GM18868 (cell line): ENCODE results near the gene VPS16.
A peak's percentile ranks its signal among the peaks of the same experiment; 100 is the strongest.
"Not testable (repeated sequence)": the region's sequence is repeated elsewhere in the genome, so short reads cannot be mapped to it uniquely, and the experiment has no call there.

Experiments used
- ATAC-seq: cut with Tn5 transposase; IDR thresholded peaks from one replicate; pipeline ENCODE4 v1.9.1; 2021; ENCODE audit warnings: mild to moderate bottlenecking, moderate library complexity; ENCODE audit not compliant: unreplicated experiment

VPS16 gene

GRCh38 chr20:2892376-2892775, 51.8 kb downstream of the VPS16 start:
- no peak for ATAC-seq

- ATAC-seq, result no peak
These were observed 53.7 kb downstream of the VPS16 start for GRCh38 chr20:2894221-2894620.

GRCh38 chr20:2895154-2895553, 54.6 kb downstream of the VPS16 start:
- not testable (repeated sequence) for ATAC-seq

- ATAC-seq, result no peak
These were observed 58.7 kb downstream of the VPS16 start for GRCh38 chr20:2899243-2899642.

- ATAC-seq, result peak; percentile 51
These were observed 60.5 kb downstream of the VPS16 start for GRCh38 chr20:2900845-2901592.

DNA sequence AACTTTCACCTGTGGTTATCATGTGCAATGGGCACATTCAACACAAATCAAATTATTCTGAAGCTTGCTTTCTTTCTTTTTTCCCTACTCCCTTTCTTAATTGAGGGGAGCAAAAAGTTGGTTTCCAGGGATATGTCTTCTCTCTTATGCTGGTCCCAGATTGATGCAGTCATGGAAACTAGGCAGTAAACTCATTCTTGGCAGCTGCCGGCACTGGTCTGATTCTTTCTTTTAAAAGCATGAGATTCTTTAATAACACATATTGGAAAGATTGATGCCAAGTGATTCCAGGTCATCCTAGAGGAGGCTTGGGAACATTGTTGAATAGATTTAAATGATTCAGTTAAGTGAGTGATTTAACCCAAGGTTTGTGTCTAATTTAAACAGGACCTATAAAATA, 61.7 kb downstream of the VPS16 start:
- no peak for ATAC-seq

DNA sequence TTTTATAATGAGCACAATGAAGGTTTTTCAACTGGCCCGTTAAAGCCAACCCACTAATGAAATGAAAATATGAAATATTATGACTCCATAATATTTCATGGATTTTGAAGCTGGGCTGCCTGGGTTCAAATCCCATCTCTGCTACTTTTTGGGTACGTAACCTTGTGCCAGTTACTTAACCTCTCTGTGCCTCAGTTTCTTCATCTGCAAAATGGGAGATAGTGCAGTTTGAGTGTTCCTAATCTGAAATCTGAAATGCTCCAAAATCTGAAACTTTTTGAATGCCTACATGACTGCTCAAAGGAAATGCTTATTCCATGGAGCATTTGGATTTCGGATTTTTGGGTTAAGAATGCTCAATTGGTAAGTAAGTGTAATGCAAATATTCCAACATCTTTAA, 62.3 kb downstream of the VPS16 start:
- no peak for ATAC-seq

DNA sequence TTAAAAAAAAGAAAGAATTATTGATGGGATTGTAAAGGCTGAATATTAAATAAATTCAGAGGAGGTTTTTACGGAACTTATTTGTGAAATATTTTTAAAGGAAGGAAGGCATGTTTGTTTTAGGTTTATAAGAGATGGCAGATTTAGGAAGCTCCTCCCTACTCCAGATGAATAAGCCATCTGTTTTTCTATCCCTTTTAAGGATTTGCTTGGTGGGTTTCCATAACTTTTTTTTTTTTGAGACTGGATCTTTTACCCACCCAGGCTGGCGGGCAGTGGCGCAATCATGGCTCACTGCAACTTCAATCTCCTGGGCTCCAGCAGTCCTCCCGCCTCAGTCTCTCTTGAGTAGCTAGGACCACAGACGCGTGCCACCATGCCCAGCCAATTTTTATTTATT, 63.1 kb downstream of the VPS16 start:
- ATAC-seq, result no peak

DNA sequence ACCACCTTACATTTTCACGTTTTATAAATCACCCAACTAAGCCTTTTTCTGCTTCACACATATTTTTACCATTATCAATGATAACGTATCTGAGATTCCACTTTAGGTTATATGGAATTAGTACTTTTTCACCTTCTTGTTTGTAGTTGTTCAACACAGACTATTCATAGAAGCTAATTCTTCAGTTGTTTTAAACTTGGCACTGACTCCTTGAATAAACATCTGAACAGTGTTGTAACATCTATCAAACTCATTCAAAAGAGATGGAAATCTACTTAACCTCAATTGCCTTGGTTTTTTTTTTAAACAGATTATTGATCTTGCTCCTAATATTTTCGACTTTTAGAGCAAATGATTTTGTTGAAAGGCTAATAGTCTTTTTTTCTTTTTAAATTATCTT, 67.0 kb downstream of the VPS16 start:
- ATAC-seq, result no peak

DNA sequence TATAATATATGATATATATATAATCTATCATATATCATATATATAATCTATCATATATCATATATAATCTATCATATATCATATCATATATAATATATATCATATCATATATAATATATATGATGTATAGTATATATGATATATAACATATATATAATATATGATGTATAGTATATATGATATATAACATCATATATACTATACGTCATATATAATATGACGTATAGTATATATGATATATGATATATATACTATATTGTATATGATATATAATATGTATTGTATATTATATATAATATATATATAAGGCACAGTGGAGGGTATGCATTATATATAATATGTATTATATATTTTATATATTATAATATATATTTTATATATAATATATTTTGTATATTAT, 69.4 kb downstream of the VPS16 start:
- ATAC-seq, result no peak

DNA sequence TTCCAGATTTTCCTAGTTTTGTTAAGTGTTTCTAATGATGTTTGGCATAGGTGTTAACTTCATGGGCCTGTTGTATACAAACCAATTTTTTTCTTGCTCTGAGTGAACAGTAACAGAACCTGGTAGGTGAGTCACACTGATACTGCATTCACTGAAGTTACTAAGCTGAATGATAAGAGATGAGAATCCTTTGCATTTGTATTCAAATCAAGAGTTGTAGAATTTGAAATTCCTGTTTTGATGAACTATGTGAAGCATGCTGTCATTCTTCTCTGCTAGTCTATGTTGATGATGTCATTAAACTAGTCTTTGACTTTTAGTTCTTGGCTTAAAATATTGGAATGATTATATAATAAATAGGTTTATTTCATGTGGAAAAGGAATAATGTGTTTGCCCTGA, 70.7 kb downstream of the VPS16 start:
- no peak for ATAC-seq

DNA sequence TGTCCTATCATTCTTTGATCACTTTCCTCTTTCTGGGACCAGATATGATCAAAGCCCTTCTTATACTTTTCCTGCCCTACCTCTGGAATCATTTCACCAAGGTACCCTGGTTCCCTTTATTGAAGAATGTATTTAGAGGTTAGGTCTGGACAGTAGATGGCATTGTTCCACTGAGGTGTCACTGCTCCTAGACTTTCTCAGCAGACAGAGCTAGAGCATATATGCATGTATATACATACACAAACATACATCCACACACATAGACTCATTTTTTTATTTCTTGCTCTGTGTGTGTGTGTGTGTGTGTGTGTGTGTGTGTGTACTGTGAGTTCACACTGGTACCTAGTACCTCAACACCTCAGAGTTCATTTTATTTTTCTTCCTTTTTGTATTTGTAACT, 73.6 kb downstream of the VPS16 start:
- no peak for ATAC-seq
